Mesodermal cell (in vitro differentiated cells): ENCODE data around the gene BMI1.

Experiments
- H3K27ac ChIP-seq: 2 replicates; pipeline ENCODE4 v1.7.0; 2013; ENCODE audit warnings: mild to moderate bottlenecking, low read depth, low read length, moderate library complexity; ENCODE audit not compliant: severe bottlenecking
- H3K36me3 ChIP-seq: 2 replicates; pipeline ENCODE4 v1.7.1; 2013; ENCODE audit warnings: mild to moderate bottlenecking, low read length, moderate library complexity; ENCODE audit not compliant: control insufficient read depth, insufficient read depth
- H3K4me1 ChIP-seq: one replicate; pipeline ENCODE4 v1.7.1; 2013; ENCODE audit warnings: mild to moderate bottlenecking, low read length; ENCODE audit not compliant: insufficient read depth, control insufficient read depth, poor library complexity, severe bottlenecking
- H3K4me3 ChIP-seq: 2 replicates; pipeline ENCODE4 v1.7.0; 2013; ENCODE audit warnings: low read length, control low read depth, mild to moderate bottlenecking; ENCODE audit not compliant: insufficient read depth, poor library complexity, severe bottlenecking; ENCODE audit errors: extremely low read depth
- H3K9me3 ChIP-seq: 2 replicates; pipeline ENCODE4 v1.7.1; 2013; ENCODE audit warnings: mild to moderate bottlenecking, low read length, moderate library complexity; ENCODE audit not compliant: control insufficient read depth
- WGBS, 2 experiments: methylation state at CpG; one replicate each; pipeline ENCODE4 v1.1.5; 2013; ENCODE audit warnings: missing lambda C conversion rate in 2 of 2; ENCODE audit not compliant: insufficient coverage in 2 of 2; 5-methylcytosine and 5-hydroxymethylcytosine counted together

The BMI1 gene

DNA sequence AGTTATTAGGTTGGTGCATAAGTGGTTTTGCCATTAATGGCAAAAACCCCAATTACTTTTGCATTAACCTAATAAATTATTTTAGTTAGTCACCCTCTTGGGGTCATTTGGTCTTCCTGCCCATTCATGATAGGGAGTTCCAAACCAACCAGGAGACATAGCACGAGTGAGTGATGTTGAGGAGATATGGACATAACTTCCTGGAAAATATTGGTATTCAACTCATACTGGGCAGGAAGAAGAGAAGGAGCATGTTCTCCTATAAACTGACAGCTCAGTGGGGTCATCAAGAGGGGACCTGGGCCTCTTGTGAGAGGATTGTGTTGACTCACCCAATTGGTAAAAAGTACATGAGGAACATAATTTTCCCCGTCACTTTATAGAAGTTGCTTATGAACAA, 48.1 kb downstream of the BMI1 start:
- Histone ChIP-seq H3K9me3 (no peaks in the 10 kb centered on the region), H3K4me1 (no peaks in the 10 kb centered on the region), H3K36me3 (no peaks in the 10 kb centered on the region), H3K4me3 (no peak overlapping the region), H3K27ac (no peak overlapping the region)
- WGBS, 2 experiments = 100% methylated on average over 1 of the region's 2 CpGs

DNA sequence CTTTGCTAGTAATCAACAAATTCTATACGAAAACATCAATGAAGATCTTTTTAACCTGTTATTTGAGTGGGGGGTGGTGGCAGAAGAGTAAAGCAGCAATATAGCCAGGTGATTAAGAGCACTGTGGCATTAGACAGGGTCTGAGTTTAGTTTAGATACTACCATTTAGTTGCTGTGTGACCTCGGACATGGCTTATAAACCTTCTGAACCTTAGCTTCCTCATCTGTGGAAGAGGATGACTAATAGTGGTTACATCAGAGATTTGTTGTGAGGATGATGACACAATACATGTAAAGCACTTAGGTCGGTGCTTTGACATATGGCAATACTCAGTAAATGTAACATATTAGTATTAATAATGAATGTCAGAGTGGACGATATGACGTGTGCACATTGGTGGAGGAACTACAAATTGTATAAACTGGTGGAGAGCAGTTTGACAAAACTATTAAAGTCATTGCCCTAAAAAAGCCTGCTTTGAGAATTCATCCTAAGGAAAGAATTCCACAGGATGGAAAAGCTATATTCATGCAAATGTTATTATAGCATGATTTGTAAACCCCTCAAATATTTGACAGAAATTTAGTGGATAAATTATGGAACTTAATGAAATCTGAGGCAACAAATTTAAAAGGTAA, 48.7 kb downstream of the BMI1 start:
- no peak overlapping the region for H3K4me3 ChIP-seq
- no CpG with 5 or more reads among the region's 5 CpGs for WGBS, 2 experiments

DNA sequence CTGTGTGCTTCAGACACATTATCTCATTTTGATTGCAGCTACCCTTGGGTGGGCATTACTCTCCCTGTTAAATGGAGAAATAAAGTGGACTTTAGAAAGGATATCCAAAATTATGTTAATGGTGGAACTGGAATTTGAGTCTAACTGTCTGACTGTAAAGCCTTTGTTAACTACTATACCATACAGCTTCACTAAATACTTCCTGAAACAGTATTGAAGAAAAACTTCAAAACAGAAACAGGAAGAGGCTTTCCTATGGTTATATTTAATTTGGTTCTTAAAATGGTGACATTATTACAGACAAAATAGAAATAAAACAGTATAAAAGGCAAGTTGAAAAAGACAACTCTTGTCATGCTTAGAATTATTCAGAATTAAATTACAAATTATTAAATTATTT, 49.4 kb downstream of the BMI1 start:
- H3K36me3 ChIP-seq = no peaks in the 10 kb centered on the region
- H3K9me3 ChIP-seq = no peaks in the 10 kb centered on the region
- H3K27ac ChIP-seq = no peak overlapping the region
- H3K4me1 ChIP-seq = no peaks in the 10 kb centered on the region
- H3K4me3 ChIP-seq = no peak overlapping the region

More for the DNA sequence above, 48.7 kb downstream of the BMI1 start:
- H3K27ac ChIP-seq = no peak overlapping the region
- no peaks in the 10 kb centered on the region for H3K9me3 ChIP-seq
- H3K4me1 ChIP-seq = no peaks in the 10 kb centered on the region
- H3K36me3 ChIP-seq = no peaks in the 10 kb centered on the region

DNA sequence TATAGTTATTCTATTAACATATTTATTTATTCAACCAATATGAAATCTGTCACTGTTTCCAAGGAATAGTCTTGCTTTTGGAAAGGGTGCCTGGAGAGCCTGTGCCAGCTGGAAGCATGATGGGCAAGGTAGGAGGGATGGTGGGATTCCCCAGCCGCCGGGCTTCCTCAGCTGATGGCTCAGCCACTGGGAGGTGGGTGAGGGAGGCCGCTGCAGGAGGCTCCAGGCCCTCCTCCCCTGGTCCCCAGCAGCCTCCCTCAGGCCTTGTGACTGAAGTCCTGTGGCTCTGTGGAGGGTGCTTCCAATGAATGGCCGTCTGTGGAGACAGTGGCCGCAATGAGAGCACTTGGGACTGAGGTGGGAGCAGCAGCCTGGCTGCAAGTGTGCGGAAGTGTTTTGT, 51.4 kb downstream of the BMI1 start:
- 96 to 100% methylated on average over 3 to 5 of the region's 6 CpGs for WGBS, 2 experiments
- no peak overlapping the region for H3K27ac ChIP-seq
- H3K4me1 ChIP-seq = no peaks in the 10 kb centered on the region
- no peaks in the 10 kb centered on the region for H3K36me3 ChIP-seq
- H3K9me3 ChIP-seq = no peaks in the 10 kb centered on the region
- H3K4me3 ChIP-seq = no peak overlapping the region

DNA sequence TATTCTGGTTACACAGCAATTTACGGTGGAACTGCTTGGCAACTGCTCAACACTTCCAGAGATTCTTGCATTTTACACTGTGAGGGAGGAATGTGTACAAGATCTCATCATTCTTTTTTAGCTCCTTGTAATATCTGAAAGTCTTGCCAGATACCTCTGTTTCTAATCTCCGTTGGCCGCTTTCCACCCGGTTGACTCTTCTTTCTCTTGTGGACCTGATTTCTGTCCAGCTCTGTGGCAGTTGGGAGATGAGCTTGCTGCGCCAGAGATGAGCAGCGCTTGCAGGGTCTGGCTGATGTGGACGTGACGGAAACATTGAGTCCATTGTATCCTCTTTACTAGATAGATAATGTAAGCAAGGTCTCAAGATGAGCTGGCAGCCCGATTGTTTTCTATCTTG, 52.0 kb downstream of the BMI1 start:
- 91 to 93% methylated on average over 4 to 7 of the region's 9 CpGs for WGBS, 2 experiments
- no peak overlapping the region for H3K27ac ChIP-seq
- H3K4me1 ChIP-seq = no peaks in the 10 kb centered on the region
- H3K36me3 ChIP-seq = no peaks in the 10 kb centered on the region
- no peak overlapping the region for H3K4me3 ChIP-seq
- H3K9me3 ChIP-seq = no peaks in the 10 kb centered on the region

DNA sequence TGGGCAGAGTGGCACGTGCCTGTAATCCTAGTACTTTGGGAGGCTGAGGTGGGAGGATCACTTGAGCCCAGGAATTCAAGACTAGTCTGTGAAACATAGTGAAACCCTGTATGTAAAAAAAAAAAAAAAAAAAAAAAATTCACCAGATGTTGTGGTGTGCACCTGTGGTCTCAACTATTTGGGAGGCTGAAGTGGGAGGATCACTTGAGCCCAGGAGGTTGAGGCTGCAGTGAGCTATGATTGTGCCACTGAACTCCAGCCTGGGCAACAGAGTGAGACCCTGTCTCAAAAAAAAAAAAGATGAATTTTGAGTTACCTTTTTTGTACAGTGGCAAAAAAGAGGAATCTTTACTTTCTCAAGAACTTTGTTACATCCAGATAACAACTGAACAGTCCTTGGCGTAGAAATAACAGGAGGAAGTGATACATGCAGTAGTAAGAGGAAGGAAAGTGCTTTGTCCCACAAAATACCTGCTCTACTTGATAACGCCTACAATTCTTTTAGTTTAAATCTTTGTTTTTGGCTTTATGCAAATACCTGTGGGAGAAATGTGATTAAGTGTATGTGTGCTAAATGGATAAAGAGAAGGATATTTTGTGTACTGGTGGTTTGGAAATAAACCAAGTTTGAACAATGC, 53.7 kb downstream of the BMI1 start:
- WGBS, 2 experiments = 100% methylated on average over 1 to 2 of the region's 3 CpGs
- no peaks in the 10 kb centered on the region for H3K36me3 ChIP-seq
- H3K4me3 ChIP-seq = no peak overlapping the region
- no peaks in the 10 kb centered on the region for H3K4me1 ChIP-seq
- no peaks in the 10 kb centered on the region for H3K9me3 ChIP-seq
- no peak overlapping the region for H3K27ac ChIP-seq

DNA sequence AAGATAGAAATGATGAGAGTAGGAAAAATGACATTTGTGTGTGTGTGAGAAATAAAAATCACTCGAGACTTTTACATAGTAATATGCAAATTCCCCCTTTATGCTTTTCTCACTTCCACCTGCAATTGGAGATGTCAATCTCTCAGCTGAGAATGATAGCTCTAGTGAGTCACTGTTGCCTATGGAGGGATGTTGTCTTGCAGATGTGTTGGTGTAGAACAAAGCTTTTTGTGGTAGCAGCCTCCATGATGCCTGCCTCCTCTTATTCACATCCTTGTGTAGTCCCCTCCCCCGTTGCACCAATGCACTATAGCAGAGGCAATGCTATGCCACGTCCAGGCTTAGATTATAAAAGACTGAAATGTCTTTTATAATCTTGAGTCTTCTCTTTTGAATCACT, 58.2 kb downstream of the BMI1 start:
- Histone ChIP-seq H3K4me3 (no peak overlapping the region), H3K9me3 (no peaks in the 10 kb centered on the region), H3K4me1 (peaks cover 2% of the 10 kb centered on the region), H3K36me3 (no peaks in the 10 kb centered on the region), H3K27ac (no peak overlapping the region)
- WGBS, 2 experiments = 50 to 82% methylated on average over 2 of the region's 3 CpGs
